GM21717 (cell line): ENCODE measurements around the gene COL9A3.

Experiments used
- ATAC-seq: cut with Tn5 transposase; IDR thresholded peaks from one replicate; pipeline ENCODE4 v1.9.1; 2021; ENCODE audit warnings: mild to moderate bottlenecking, moderate library complexity; ENCODE audit not compliant: unreplicated experiment

COL9A3 gene

DNA sequence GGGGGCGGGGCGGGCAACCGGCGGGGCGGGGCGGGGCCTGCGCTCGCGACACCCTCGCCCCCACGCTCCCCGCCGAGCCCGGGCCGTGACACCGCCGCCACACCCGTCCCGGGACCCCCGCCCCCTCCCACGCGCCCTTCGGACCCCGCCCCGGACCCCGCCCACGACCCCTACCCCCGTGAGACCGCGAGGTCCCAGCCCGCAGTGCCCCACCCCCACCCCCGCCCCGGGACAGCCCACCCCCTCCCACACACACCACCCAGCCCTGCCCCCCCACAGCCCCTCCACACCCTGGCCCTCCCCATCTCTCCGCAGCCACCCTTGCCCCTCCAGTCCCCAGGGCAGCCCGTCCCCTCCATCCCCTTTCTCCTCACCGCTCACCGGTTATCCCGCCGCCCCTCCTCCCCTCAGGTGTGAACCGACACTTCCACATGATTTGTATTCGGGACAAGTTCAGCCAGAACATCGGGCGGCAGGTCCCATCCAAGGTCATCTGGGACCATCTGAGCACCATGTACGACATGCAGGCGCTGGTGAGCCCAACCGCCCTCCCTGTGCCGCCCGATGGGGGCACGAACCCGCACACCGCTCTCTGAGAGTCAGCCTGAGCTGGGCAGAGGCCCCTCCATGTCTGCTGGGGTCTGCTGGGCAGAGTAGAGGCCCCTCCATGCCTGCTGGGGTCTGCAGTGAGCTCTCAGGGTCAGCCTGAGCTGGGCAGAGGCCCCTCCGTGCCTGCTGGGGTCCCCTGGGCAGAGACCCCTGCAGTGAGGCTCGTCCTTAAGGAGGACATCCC is 20.0 kb upstream of the COL9A3 start:
- ATAC-seq: no peak

DNA sequence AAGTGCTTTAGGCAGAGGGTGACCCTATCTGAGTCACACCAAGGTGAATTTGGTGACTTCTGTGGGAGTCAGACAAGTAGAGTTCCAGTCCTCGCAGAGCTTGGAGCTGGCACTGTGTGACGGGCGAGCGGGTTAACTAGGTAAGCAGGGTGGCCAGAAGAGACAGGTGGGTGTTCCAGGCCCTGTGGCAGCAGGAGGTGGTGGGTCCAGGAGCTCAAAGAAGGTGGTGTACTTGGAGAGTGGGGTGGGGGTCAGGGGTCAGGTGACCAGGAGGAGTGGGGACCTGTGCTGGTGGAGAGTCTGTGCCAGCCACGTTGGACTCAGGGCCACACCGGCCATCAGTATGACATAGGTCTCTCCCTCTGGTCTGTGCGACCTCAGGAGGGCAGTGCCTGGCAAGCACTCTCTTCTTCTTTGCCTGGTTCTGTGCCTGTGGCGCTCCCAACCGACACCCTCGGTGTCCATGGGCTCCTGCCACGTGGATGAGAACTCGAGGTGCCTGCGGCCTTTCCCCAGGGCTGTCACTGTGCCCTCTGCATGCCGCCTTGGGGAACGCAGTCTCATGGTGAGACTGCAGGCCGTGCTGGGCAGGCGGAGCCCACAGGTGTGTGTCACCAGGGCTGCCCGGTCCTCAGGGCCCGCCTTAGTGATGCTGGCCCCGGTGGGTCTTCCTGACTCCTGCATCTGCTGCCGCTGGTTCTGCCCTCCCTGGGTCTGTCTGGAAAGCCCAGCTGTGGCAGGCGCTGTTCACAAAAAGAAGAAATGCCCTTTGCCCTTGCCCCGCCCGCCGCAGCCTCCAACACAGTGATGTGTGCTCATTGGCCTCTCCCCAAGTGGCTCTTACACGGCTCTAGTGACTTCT is 18.9 kb upstream of the COL9A3 start:
- no peak for ATAC-seq

DNA sequence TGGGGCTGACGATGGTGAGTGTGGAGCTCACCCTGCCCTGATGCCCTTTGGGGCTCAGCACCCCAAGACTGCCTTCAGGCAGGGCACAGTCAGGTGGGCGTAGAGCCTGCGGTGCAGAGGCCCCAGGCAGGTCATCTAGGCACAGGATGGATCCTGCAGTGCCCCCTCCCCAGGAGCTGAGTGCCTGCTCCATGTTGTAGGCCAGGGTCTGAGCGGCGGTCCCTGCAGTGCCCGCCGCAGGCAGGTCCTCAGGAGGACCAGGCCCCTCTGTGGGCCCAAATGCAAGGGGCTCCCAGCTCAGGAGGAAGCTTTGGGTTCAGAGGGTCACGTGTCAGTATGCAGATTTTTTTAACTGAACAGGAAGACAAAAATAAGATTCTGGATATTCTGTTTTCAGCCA is 17.8 kb upstream of the COL9A3 start:
- no peak for ATAC-seq

DNA sequence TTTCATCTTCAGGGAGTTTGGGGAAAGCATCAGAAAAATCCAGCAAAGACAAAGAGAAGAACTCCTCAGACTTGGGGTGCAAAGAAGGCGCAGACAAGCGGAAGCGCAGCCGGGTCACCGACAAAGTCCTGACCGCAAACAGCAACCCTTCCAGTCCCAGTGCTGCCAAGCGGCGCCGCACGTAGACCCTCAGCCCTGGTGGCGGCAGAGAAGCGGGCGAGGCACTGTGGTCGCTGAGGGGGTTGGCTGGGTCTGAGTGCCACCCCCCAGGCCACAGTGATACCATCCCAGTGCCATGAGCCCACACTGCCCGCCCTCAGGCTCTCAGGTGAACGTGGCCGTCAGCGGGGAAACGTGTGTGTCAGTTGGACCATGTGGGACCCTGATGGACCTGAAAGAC is 17.4 kb upstream of the COL9A3 start:
- ATAC-seq: no peak

DNA sequence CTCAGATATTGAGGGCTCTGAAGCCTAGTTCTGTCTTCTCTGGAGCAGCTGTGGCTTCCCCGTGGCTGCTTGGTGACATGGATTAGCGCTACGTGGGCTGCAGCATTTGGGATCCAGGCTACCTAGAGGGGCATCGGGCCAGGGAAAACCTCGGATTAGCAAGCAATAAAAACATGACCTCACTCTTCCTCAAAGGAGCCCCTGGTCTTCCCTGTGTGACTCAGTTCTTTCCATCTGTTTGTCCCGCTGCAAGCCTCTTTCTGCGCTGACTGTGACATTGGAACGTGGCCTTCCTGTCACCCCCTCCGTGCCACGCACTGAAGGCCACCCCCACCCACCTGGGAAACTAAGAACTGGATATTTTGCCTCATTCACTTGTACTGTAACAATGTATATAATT is 17.0 kb upstream of the COL9A3 start:
- no peak for ATAC-seq

DNA sequence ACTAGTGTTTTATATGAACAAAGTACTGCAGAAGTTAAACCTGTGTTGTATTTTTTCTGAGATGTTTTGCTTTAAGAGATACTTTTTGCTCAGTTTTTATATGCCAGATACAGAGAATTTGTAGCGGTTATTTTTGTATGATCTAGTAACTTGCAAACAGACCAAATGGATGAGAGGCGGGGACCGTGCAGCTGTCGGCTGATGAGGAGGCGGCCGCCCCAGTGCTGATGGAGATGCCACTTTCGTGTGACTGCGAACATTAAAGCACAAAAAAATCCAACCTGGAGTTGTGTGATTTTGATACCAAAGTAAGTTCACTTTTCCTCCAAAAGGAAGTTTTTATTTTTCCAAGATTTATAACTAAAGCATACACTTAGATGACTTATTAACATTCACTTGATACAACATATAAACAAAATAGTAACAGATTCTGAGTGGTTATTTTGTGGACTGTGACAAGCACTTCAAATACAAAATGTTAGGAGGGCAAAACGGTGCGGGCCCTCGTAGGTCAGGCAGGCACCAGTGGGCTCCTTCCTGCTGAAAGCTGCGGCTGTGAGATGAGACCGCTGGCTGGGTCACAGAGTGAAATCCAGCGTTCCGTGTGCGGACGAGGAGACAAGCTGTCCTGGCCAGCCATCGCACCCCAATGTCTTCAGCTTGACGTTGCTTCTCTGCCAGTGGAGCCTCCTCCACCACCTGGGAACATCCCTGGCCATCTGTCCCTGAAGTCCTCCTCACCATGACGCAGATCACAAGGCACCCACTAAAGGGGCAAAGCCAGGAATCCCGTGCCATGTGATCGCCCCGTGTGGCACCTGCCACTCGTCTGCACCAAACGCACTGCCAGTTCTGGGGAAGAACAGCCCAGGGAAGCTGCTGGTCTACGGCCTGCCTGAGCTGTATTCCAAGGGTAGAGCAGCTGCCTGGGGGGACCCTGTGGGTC is 16.3 kb upstream of the COL9A3 start:
- ATAC-seq: no peak

DNA sequence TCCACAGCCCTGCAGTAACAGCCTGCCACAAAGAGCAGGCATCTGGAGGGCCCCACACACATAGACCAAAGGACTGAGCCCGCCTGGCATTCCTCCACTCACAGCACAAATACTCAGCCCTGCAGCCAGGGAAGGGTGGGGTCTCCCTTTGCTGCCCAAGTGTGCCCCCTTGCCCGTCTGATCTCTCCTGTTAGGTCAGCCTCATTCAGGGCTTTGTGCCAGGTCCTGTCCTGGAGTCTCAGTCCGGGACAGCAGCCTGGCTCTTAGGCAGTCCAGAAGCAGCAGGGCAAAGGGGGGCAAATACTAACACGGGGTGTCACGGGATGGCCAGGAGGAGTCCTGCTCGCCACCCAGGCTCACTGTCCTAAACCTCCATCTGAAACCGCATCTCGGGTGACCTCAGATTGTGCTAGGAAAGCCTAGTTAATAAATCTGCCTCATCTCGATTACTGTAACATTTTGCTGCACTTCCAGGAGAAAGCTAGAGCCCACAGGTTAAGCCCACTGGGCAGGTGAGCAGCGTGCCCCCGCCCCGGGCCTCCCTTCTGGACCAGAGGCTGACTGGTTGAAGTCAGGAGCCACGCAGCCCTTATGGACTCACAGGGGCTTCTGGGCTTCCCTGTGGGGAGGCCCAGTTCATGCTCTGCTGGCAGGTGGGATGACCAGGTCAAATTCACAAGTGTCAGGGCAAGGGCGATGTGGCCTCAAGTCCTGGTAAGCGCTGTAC is 15.4 kb upstream of the COL9A3 start:
- no peak for ATAC-seq

DNA sequence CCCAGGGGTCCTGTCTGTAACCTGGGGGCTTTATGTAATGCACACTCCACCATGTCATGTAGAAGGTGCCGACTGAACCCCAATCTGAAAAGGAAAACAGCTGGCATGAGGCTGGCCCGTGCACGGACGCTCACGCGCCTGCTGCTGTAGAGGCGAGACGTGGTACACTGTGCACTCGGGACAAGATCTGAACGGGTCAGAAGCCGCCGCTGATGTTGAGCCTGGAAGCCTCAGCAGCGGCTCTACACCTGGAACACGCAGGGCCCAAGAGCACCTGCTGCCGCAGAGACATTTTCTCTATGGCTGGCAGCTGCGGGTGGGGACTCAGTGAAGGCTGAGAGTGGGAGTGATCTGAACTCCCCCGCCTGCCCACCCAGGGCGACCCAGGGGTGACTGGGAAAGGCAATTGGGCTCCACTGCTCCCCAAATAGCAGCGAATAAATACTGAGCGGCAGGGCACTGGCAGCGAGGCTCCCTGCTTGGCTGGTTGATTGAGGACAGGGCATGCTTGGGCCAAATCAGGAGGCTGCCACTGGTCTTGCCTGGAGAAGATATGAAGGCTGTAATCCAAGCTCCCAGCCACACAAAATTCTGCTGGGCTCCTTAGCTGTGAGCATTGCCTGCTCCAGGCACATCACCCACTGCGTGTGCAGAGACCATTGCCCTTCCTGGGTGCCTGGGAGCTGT is 14.7 kb upstream of the COL9A3 start:
- no peak for ATAC-seq

DNA sequence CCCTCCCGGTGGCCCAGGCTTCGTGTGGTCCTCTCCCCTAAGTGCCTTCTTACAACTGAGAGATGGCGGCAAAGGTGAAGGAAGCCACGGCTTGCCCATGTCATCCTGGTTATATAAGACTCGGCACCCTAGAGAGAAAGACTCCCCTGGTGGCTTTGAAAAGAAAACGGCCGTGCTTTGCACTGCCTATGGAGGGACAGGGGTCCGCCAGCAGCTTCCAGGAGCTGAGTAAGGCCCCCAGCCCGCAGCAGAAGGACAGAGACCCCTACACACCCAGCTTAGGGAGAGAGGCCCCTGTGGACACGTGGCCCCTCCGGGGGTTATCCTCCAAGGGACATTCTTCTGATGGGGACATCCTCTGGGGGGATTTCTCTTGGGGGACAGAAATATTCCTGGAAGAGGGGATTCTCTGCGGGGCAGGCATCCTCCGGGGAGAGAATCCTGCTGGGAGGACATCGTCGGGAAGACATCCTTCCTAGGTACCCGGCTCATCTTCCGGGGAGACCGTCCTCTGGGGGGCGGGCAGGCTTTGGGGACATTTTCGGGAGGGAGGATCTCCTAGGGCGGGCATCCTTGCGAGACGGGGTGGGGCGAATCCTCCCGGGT is 12.7 kb upstream of the COL9A3 start:
- ATAC-seq: no peak

DNA sequence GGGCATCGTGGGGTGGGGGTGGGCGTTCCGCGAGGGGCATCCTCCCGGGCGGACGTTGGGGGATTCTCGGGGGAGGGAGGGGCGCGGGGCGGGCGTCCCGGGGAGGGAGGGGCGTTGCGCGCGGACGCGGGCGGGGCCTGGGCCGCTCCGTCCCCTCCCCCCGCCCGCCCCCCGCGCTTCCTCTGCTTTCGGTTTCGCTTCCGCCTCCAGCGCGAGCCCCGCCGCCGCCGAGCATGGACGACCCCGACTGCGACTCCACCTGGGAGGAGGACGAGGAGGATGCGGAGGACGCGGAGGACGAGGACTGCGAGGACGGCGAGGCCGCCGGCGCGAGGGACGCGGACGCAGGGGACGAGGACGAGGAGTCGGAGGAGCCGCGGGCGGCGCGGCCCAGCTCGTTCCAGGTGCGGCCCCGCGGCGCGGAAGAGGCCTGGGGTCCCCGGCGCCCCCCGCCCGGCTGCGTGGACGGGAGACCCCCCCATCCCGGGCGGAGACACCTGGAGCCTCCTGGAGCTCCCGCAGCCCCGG is 12.2 kb upstream of the COL9A3 start, which contains the start of gene OGFR:
Gene OGFR (plus strand): TSS at position 209 of the 528 bp plus-strand sequence. CDS start 25 bp downstream, at position 234.
- ATAC-seq: no peak

DNA sequence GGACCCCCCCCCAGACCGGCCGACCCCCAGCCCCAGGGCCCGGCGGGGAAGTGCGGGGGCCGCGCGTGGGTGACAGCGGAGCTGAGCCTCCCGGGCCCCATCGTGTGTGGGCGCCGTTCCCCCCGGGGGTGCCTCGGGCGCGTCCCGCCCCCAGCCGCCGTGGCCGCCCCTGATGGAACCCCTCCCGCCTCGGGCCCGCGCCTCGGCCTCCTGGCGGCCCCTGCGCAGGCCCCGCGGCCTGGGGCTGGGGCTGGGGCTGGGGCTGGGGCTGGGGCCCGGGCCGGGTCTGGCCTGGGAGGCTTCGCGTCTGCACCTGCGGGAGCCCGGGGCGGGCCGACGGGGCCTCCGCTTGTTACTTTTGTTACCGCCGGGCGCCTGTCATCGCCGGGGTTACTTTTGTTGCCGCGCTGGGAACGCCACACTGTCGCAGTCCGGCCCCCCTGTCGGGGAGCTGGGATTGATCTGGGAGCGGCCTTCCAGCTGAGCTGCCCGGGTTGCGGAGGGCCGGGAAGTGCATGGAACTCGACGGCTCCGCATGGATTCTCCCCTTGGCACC is 11.6 kb upstream of the COL9A3 start:
- no peak for ATAC-seq

DNA sequence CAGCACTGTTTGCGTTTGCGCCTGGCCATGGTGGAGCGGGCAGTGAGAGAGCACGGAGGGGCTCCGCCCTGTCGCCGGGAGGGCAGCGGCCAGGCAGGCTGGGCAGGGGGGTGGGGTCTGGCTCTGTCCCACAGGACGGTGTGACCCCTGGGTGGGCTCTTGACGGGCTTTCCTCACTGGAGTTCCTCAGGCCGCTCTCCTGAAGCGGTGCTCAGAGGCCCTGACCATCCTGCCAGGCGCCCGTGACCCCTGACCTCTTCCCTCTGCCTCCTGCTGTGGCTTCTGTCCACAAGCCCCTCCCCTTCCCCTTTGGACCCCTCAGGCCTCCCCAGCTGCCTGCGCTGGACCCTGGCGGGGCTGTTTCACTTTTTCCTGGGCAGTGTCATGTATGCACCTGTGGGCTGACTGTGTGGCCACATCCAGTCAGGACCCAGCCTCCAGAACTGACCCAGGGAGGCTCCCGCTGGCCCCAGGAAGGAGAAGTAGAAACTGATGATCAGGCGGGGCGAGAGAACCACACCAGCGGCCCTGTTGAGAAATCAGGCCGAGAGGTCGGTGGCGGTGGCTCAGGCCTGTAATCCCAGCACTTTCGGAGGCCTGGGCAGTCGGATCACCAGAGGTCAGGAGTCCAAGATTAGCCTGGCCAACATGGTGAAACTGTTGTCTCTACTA is 11.0 kb upstream of the COL9A3 start:
- ATAC-seq: no peak

DNA sequence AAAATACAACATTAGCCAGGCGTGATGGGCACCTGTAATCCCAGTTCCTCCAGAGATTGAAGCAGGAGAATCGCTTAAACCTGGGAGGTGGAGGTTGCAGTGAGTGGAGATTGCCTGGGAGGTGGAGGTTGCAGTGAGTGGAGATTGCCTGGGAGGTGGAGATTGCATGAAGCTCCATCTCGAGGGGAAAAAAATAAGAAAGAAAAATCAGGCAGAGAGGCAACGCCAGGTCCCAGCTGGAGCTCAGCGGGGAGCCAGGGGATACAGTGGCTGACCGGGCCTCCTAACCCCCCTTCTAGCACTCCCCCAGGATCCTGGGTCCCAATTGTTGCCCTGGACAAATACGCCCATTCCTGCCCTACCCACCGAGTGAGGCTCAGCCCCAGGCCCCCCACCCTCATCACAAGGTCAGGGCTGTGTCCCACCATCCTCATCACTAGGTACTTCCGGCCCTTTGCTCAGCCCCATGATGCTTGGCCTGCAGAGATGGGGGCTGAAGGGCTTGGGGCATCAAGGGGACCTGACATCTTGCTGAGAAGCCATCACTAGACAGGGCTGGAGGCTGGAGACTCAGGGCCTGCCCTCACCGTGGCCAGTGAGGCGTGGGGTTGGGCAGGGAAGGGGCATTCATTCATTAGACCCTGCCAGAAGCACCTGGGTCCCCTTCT is 10.3 kb upstream of the COL9A3 start:
- no peak for ATAC-seq

DNA sequence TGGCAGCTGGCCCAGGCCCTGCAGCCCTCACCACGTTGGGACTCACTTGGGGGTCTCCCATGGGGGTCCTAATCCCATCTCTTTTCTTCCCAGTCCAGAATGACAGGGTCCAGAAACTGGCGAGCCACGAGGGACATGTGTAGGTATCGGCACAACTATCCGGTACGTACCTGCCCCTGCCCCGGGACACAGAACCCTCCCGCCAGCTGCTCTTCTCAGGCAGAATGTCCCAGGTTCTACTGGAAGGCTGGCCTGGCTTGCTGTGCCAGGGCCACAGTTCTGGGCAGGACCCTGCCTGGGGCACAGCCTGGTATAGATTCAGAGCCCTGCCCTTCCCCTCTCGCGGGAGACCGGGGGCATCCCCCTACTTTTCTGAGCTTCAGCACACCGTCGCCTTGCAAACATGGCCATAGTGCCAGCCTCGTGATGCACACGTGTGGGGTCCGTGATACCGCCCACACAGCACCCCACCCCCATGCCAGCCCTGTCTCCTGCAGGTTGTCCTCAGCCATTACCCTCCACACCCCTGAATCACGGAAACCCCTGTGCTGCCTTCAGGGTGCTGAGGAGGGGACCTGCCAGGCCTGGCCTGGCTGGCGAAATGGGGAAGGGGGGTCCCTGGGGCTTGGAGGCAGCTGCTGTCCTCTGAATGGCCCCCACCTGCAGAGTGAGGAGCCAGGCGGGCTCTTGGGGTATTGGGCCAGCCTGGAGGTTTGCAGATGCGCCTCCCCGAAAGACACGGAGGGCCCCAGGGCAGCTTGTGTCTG is 9.2 kb upstream of the COL9A3 start:
- ATAC-seq: no peak

DNA sequence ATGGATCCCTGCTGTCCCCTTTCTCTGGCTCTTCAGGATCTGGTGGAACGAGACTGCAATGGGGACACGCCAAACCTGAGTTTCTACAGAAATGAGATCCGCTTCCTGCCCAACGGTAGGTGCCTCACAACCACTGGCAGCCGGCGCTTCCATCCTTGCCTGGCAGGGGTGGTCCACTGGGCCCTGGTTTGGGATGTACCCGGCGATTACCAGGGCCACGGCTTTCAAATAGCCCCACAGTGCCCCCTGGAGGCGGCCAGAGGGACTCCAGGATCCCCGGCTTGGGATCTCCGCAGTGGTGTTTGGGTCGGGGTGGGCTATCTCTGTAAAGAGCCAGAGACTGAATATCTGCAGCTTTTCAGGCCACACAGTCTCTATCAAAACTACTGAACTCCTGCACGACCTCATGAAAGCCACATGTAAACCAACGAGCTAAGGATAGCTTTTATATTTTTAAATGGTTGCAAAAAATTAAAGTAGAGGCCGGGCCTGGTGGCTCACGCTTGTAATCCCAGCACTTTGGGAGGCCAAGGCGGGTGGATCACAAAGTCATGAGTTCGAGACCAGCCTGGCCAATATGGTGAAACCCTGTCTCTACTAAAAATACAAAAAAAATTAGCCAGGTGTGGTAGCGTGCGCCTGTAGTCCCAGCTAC is 8.5 kb upstream of the COL9A3 start:
- ATAC-seq: no peak
